Measurements from ENCODE around the gene RND3.

- TF ChIP-seq EZH2 (IDR thresholded peaks at IDR 0.05; ENCODE audit: borderline replicate concordance, low read length) (no peak), CTCF (conservative IDR thresholded peaks at IDR 0.05 in 1 of 2, IDR thresholded peaks at IDR 0.05 in 1 of 2; ENCODE audit: extremely low read depth in 1 of 2, insufficient read depth in 1 of 2, low read depth in 1 of 2, low read length in 2 of 2) (no peak)
Observed at GRCh38 chr2:150526006-150526405, 38.5 kb upstream of the RND3 start.
